ENCODE data around the gene DHRS1.

GRCh38 chr14:24277071-24277470 is 22.5 kb downstream of the DHRS1 start:
- TF ChIP-seq POLR2AphosphoS5 (IDR thresholded peaks at IDR 0.05; ENCODE audit: low read depth, low read length) (no peak), TAF1 (IDR thresholded peaks at IDR 0.05; ENCODE audit: borderline replicate concordance, insufficient read depth, low read length) (no peak)

Data from PFSK-1 (cell line).